ENCODE results near the gene SPOCK1. TPM values are rescaled to one million over a fixed set of nuclear protein-coding genes. Genes with fewer than 3 reads are reported as not detected.

The SPOCK1 gene
- total RNA-seq, 2 donors from 2014 or later: 2.1 to 8.5 TPM

DNA sequence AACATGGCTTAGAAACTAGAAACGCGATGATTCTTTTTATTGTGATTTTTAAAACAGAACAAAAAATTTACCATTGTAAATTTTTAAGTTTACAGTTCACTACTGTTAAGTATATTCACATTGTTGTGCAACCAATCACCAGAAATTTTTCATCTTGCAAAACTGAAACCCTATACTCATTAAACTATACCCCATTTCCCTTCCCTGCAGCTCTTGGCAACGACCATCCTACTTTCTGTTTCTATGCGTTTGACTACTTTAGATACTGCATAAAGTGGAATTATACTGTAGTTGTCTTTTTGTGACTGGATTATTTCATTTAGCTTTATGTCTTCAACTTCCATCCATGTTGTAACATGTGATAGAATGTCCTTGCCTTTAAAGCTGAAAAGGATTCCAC, 52.5 kb downstream of the SPOCK1 start:
- DNase-seq: no peak
- no peaks in the 10 kb centered on the region for H3K36me3 ChIP-seq
- intact Hi-C loops (cut with DNase I): no loop called here
- TF ChIP-seq, protein P1, sequence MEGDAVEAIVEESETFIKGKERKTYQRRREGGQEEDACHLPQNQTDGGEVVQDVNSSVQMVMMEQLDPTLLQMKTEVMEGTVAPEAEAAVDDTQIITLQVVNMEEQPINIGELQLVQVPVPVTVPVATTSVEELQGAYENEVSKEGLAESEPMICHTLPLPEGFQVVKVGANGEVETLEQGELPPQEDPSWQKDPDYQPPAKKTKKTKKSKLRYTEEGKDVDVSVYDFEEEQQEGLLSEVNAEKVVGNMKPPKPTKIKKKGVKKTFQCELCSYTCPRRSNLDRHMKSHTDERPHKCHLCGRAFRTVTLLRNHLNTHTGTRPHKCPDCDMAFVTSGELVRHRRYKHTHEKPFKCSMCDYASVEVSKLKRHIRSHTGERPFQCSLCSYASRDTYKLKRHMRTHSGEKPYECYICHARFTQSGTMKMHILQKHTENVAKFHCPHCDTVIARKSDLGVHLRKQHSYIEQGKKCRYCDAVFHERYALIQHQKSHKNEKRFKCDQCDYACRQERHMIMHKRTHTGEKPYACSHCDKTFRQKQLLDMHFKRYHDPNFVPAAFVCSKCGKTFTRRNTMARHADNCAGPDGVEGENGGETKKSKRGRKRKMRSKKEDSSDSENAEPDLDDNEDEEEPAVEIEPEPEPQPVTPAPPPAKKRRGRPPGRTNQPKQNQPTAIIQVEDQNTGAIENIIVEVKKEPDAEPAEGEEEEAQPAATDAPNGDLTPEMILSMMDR (IDR thresholded peaks at IDR 0.05): no peak
- H3K4me3 ChIP-seq: no peak overlapping the region
- H3K9me3 ChIP-seq: no peaks in the 10 kb centered on the region
- H3K27ac ChIP-seq: no peak overlapping the region
- no peaks in the 10 kb centered on the region for H3K27me3 ChIP-seq
- H3K9ac ChIP-seq (ENCODE audit: low read depth in 2 of 2, low read length in 2 of 2): no peak overlapping the region
- no peaks in the 10 kb centered on the region for H3K4me1 ChIP-seq

DNA sequence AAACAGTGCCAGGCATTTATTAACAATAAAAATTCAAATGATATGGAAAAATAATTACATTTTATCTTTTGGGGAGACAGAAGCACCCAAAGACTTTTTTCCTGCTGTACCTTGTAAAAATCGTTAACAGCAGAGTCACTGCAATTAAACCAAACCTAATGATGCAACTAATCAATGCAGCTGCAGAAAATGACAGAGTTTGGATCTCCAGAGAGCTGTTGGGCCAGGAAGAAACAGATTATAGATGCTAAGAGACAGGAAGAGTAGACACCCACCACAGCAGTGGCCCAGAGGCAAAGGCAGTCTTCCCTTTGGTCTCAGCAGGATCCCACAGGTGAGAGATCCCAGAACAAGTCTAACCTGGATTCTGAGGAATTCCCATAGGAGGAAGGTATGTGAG, 53.0 kb downstream of the SPOCK1 start:
- no peak for DNase-seq
- H3K9ac ChIP-seq (ENCODE audit: low read depth in 2 of 2, low read length in 2 of 2): no peak overlapping the region
- no peaks in the 10 kb centered on the region for H3K36me3 ChIP-seq
- TF ChIP-seq, protein P1 (IDR thresholded peaks at IDR 0.05): no peak
- H3K27me3 ChIP-seq: no peaks in the 10 kb centered on the region
- no peak overlapping the region for H3K4me3 ChIP-seq
- H3K9me3 ChIP-seq: no peaks in the 10 kb centered on the region
- intact Hi-C loops (cut with DNase I): no loop called here
- H3K4me1 ChIP-seq: no peaks in the 10 kb centered on the region
- no peak overlapping the region for H3K27ac ChIP-seq

DNA sequence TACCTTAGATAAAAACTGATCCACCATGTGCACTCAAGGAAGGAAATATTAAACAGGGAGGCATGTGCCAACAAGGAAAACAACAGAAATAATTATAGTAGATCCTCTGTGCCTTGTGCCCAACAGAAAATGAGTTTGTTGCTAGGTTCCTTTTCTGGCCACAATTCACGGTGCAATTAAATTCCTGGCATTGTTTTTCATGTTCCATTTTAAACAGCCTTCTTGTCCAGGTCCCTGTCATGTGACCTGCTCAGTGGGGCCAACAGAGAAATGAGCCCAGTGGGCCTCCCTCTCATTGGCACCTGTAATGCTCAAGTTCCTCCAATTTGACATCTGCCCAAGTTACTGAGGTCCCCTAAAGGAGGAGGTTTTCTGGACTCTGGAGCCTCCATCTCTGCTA, 56.5 kb downstream of the SPOCK1 start:
- Histone ChIP-seq H3K27ac (no peak overlapping the region), H3K36me3 (no peaks in the 10 kb centered on the region), H3K9me3 (no peaks in the 10 kb centered on the region), H3K9ac (ENCODE audit: low read depth in 2 of 2, low read length in 2 of 2) (no peak overlapping the region), H3K4me1 (no peaks in the 10 kb centered on the region), H3K4me3 (no peak overlapping the region), H3K27me3 (no peaks in the 10 kb centered on the region)
- intact Hi-C loops (cut with DNase I): no loop called here
- no peak for DNase-seq
- TF ChIP-seq, protein P1 (IDR thresholded peaks at IDR 0.05): no peak

DNA sequence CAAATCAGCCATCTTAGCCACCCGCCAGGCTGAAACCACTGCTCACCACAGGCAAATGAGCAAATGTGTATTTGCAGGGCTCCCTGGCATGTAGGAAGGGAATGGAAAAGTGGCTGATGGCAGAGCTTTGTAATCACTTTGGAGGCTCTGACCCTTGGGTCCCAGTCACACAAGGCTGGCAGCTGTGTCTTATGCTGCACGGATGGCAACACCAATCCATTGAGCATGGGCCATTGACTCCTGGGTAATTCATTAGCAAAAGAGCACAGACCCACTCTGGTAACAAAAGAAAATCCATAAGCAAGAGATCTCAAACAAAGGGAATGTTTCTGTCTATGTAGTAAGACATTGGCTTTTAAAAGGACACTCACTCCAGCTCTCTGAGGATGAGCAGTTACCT, 57.6 kb downstream of the SPOCK1 start:
- intact Hi-C loops (cut with DNase I): no loop called here
- H3K27ac ChIP-seq: no peak overlapping the region
- H3K27me3 ChIP-seq: no peaks in the 10 kb centered on the region
- no peak overlapping the region for H3K9ac ChIP-seq (ENCODE audit: low read depth in 2 of 2, low read length in 2 of 2)
- no peak for DNase-seq
- no peaks in the 10 kb centered on the region for H3K4me1 ChIP-seq
- no peak overlapping the region for H3K4me3 ChIP-seq
- no peaks in the 10 kb centered on the region for H3K36me3 ChIP-seq
- TF ChIP-seq, protein P1 (IDR thresholded peaks at IDR 0.05): no peak
- no peaks in the 10 kb centered on the region for H3K9me3 ChIP-seq

DNA sequence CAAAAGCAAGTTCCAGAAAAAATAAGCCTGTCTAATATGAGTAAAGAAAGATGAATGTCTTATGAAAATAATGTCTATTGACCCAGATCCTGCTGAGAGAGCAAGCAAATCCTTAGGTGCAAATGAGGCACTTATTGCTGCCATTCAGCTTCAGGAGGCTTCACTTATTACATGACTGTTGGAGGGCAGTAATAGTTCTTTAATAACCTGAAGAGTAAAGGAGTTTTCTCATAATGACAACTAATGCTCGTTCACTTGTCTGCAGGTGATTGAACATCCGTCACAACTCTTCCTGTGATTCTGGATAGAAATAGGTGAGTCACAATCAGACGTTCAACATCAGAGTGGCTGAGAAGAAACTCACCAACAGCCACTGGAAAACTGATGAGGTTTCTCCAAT, 58.3 kb downstream of the SPOCK1 start:
- Histone ChIP-seq H3K27me3 (no peaks in the 10 kb centered on the region), H3K9ac (ENCODE audit: low read depth in 2 of 2, low read length in 2 of 2) (no peak overlapping the region), H3K4me1 (no peaks in the 10 kb centered on the region), H3K9me3 (no peaks in the 10 kb centered on the region), H3K36me3 (no peaks in the 10 kb centered on the region), H3K27ac (no peak overlapping the region), H3K4me3 (no peak overlapping the region)
- TF ChIP-seq, protein P1 (IDR thresholded peaks at IDR 0.05): no peak
- intact Hi-C loops (cut with DNase I): no loop called here
- no peak for DNase-seq

DNA sequence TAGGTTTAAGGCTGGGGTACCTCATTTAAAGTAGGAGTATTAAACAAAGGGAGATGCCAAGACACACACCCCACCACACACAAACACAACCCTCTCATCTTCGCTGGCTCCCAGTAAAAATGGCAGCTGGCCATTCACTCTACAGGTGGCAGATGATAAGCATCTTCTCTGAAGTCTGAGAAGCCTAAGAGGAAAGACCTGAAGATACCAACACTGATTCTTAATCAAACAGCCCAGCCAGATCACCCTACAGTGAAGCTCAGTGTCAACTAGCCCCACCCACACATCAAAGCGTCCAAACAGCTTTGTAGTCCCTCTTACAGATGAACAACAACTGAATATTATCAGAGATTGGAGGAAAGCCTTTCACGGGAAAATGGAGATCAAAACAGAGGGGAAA, 59.5 kb downstream of the SPOCK1 start:
- DNase-seq: no peak
- no peak overlapping the region for H3K4me3 ChIP-seq
- H3K9ac ChIP-seq (ENCODE audit: low read depth in 2 of 2, low read length in 2 of 2): no peak overlapping the region
- H3K9me3 ChIP-seq: no peaks in the 10 kb centered on the region
- intact Hi-C loops (cut with DNase I): no loop called here
- no peaks in the 10 kb centered on the region for H3K4me1 ChIP-seq
- TF ChIP-seq, protein P1 (IDR thresholded peaks at IDR 0.05): no peak
- H3K36me3 ChIP-seq: no peaks in the 10 kb centered on the region
- H3K27me3 ChIP-seq: no peaks in the 10 kb centered on the region
- H3K27ac ChIP-seq: no peak overlapping the region
